Suprapubic skin (tissue), 3 donors: ENCODE results near the gene KLHL29.

Source experiments
- POLR2A ChIP-seq, 2 donors: fragments of 450-650 bp; IDR thresholded peaks; one replicate each; pipeline ENCODE4 v1.6.1; 2017; ENCODE audit warnings: antibody characterized with exemption in 2 of 2, mild to moderate bottlenecking in 2 of 2, moderate library complexity in 2 of 2
- TF ChIP-seq, protein P1 (sequence below), 2 donors: fragments of 200-600 bp in 1 of 2; fragments of 450-650 bp in 1 of 2; sonication (generic) in 1 of 2; IDR thresholded peaks; one replicate each; pipeline ENCODE4 v1.5.1; 2016 to 2019; ENCODE audit warnings: antibody characterized with exemption in 2 of 2, mild to moderate bottlenecking in 1 of 2, moderate library complexity in 1 of 2

DNA sequence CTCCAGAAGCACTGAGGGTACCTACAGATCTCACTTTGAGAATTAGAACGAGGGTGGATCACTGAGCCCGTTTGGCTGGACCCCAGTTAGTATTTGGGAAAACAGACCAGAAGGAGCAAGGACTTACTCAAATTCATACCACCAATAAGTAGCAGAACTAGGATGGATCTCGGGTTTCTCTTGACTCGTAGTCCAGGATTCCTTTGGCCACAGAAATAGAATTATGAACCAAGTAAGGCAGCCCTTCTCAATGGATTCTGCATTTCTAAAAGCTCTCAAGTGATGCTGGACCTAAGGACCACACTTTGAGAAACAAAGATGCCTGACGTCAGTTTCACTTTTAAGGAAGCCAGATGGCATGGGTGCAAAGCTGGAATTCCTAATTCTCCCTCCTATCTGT, 153.0 kb downstream of the KLHL29 start:
- TF ChIP-seq, protein P1, sequence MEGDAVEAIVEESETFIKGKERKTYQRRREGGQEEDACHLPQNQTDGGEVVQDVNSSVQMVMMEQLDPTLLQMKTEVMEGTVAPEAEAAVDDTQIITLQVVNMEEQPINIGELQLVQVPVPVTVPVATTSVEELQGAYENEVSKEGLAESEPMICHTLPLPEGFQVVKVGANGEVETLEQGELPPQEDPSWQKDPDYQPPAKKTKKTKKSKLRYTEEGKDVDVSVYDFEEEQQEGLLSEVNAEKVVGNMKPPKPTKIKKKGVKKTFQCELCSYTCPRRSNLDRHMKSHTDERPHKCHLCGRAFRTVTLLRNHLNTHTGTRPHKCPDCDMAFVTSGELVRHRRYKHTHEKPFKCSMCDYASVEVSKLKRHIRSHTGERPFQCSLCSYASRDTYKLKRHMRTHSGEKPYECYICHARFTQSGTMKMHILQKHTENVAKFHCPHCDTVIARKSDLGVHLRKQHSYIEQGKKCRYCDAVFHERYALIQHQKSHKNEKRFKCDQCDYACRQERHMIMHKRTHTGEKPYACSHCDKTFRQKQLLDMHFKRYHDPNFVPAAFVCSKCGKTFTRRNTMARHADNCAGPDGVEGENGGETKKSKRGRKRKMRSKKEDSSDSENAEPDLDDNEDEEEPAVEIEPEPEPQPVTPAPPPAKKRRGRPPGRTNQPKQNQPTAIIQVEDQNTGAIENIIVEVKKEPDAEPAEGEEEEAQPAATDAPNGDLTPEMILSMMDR (IDR thresholded peaks at IDR 0.05) = no peak
- no peak for TF ChIP-seq POLR2A (IDR thresholded peaks at IDR 0.05)
